AG09309 (cell line): ENCODE measurements around the gene DEFB131B.
"Not testable (repeated sequence)": the region's sequence is repeated elsewhere in the genome, so short reads cannot be mapped to it uniquely, and the experiment has no call there.

Source experiments
- DNase-seq: peaks from one replicate; pipeline ENCODE4 v3.0.0-alpha.2; 2010; ENCODE audit warnings: low read depth
- H3K4me3 ChIP-seq: 2 replicates; pipeline ENCODE4 v1.5.1; 2011; ENCODE audit warnings: mild to moderate bottlenecking, low read depth, low read length, moderate library complexity; ENCODE audit not compliant: control insufficient read depth
- TF ChIP-seq, protein P1 (sequence below): IDR thresholded peaks from 2 replicates; pipeline ENCODE4 v1.5.1; 2011; ENCODE audit warnings: mild to moderate bottlenecking, low read depth, low read length, inconsistent platforms; ENCODE audit not compliant: insufficient read depth, control insufficient read depth; ENCODE audit errors: missing control alignments

The DEFB131B gene, protein sequence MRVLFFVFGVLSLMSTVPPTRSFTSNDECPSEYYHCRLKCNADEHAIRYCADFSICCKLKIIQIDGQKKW

DNA sequence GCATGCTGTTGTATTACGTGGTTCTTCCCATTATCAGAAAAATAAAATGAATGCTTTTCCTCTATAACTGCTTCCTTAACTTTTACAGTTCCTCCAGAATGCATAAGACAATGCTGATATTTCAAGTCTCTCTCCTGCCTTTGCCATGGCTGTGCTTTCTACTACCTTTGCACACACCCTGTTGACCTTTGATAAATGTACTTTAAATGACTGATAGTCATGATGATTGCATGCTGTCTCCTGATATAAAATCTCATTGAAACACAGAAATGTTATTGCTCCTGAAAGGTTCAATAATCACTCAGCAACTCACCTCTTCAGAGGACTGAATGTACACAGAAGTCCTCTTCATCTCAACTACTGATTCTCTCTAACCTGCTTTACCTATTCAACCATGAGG is at the start of gene DEFB131B:
Gene DEFB131B (plus strand): TSS at position 395 of the 400 bp plus-strand sequence. CDS start 0 bp downstream, at position 395.
- not testable (repeated sequence) for DNase-seq, H3K4me3 ChIP-seq

DNA sequence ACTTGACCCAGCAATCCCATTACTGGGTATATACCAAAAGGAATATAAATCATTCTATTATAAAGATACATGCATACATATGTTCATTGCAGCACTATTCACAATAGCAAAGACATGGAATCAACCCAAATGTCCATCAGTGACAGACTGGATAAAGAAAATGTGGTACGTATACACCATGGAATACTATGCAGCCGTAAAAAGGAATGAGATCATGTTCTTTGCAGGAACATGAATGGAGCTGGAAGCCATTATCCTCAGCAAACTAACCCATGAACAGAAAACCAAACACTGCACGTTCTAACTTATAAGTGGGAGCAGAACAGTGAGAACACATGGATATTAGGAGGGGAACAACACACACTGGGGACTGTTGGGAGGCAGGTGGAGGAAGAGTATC is 49.0 kb upstream of the DEFB131B start:
- not testable (repeated sequence) for DNase-seq, H3K4me3 ChIP-seq

DNA sequence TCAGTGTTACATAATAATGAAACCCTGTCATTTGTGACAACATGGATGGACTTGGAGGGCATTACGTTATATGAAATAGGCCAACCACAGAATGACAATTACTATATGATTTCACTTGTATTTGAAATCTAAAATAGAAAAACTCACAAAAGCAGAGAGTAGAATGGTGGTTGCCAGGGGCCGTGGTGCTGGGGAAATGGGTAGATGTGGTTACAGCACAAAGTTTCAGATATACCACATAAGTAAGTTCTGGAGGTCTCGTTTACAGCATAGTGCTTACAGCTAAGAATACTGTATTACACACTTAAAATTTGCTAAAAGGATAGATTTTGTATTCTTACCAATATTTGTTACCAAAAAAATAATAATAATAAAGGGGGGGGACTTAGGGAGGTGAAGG is 48.6 kb upstream of the DEFB131B start:
- not testable (repeated sequence) for DNase-seq

DNA sequence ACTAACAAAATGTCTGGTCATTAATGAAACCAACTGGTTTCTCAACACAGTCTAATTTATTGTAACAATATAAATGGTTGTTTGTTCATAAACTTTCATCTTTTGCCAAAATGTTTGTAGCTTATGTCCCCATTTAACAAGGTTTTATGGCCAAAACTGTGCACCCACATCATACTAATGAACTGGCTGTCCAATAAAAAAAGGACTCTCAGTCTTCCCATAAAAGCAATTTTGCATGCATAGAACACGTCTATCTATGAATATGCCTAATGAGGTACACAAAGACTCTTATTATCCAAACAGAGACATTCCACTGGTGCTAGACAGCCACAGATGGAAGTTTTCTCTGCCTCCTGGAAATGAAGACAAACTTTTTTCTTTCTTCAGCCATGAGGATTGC is 45.4 kb upstream of the DEFB131B start, which contains the start of gene DEFB108B:
Gene DEFB108B (plus strand): TSS at position 390 of the 400 bp plus-strand sequence. CDS start 0 bp downstream, at position 390.
- not testable (repeated sequence) for H3K4me3 ChIP-seq, DNase-seq

More for the DNA sequence above, 48.6 kb upstream of the DEFB131B start:
- H3K4me3 ChIP-seq, result not testable (repeated sequence)

DNA sequence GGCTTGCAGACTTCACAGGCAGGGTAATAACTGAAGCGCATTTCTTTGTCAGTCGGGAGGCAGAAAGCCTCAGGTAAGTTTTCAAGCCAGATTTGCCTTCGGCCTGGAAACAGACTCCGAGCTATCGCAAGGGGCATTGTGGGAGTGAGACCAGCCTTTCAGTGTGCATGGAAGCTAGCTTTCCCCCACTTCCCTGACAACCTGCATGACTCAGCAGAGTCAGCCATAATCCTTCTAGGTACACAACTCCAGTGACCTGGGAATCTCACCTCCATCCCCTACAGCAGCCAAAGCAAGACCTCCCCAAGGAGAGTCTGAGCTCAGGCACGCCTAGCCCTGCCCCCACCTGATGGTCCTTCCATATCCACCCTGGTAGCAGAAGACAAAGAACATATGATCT is 35.5 kb upstream of the DEFB131B start:
- not testable (repeated sequence) for DNase-seq, H3K4me3 ChIP-seq

DNA sequence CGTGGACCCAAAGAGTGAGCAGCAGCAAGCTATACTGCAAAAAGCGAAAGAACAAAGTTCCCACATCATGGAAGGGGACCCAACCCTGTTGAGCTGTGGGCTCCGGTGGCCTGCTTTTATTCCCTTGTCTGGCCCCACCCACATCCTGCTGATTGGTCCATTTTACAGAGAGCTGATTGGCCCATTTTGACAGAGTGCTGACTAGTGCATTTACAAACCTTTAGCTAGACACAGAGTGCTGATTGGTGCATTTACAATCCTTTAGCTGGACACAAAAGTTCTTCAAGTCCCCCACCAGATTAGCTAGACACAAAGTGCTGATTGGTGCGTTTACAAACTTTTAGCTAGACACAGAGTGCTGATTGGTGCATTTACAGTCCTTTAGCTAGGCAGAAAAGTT is 34.9 kb upstream of the DEFB131B start:
- not testable (repeated sequence) for H3K4me3 ChIP-seq, DNase-seq

DNA sequence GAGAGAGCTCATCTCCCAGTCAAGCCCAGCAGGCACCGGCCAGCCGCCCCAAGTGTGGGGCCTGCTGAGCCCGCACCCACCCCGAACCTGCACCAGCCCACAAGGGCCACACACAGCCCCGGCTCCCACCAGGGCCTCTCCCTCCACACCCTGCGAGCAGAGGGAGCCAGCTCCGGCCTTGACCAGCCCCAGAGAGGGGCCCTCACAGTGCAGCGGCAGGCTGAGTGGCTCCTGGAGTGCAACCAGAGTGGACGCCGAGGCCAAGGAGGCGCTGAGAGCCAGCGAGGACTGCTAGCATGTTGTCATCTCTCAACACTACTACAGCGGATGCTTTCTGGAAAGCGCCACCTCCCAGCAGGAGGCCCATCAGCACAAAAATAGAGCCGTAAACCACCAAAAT is 34.4 kb upstream of the DEFB131B start:
- TF ChIP-seq, protein P1, sequence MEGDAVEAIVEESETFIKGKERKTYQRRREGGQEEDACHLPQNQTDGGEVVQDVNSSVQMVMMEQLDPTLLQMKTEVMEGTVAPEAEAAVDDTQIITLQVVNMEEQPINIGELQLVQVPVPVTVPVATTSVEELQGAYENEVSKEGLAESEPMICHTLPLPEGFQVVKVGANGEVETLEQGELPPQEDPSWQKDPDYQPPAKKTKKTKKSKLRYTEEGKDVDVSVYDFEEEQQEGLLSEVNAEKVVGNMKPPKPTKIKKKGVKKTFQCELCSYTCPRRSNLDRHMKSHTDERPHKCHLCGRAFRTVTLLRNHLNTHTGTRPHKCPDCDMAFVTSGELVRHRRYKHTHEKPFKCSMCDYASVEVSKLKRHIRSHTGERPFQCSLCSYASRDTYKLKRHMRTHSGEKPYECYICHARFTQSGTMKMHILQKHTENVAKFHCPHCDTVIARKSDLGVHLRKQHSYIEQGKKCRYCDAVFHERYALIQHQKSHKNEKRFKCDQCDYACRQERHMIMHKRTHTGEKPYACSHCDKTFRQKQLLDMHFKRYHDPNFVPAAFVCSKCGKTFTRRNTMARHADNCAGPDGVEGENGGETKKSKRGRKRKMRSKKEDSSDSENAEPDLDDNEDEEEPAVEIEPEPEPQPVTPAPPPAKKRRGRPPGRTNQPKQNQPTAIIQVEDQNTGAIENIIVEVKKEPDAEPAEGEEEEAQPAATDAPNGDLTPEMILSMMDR, result no peak
- no peak for DNase-seq
- H3K4me3 ChIP-seq, result no peak overlapping the region

DNA sequence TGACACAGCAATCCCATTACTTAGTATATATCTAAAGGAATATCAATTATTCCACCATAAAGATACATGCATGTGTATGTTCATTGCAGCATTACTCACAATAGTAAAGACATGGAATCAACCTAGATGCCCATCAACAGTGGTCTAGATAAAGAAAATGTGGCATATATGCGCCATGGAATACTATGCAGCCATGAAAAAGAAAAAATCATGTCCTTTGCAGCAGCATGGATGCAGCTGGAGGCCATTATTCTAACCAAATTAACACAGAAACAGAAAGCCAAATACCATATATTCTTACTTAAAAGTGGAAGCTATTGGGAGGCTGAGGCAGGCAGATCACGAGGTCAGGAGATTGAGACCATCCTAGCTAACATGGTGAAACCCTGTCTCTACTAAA is 24.4 kb upstream of the DEFB131B start:
- not testable (repeated sequence) for H3K4me3 ChIP-seq, DNase-seq

DNA sequence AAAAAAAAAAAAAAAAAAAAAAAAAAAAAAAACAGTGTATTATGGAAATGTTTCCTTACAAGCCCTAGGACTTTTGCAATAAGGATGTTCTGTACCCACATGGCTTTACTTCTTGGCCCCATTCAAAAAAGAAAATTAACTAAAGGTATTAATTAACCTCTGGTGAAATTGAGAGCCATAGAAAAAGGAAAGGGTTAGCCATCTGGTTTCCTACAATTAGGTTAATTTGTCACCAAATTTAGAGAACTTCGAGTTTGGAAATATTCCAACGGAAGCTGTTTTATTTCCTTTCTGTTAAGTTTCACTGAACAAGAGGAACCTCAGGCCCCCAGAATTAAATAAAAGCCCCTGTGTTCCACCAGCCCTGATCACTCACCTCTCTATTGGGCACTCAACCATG is 22.4 kb upstream of the DEFB131B start:
- not testable (repeated sequence) for DNase-seq

DNA sequence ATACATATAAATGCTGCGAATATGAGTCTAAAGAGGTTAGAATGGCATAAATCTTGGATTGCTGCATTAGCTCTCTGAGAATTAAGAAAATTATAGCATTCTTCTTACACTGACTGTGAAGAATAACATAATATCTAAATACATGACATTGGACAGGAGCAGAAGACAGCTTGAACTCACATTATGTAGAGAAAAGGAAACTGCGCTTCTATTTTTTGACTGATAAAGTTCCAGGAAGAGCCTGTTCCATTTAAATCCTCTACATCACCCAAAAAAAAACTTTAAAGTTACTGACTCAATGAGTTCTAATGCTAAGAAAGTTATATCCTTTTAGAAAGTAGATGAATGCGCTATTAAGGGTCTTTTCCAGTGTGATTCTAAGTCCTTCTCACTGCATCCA is 17.4 kb upstream of the DEFB131B start:
- DNase-seq, H3K4me3 ChIP-seq: not testable (repeated sequence)

More for the DNA sequence above, 22.4 kb upstream of the DEFB131B start:
- H3K4me3 ChIP-seq, result not testable (repeated sequence)

DNA sequence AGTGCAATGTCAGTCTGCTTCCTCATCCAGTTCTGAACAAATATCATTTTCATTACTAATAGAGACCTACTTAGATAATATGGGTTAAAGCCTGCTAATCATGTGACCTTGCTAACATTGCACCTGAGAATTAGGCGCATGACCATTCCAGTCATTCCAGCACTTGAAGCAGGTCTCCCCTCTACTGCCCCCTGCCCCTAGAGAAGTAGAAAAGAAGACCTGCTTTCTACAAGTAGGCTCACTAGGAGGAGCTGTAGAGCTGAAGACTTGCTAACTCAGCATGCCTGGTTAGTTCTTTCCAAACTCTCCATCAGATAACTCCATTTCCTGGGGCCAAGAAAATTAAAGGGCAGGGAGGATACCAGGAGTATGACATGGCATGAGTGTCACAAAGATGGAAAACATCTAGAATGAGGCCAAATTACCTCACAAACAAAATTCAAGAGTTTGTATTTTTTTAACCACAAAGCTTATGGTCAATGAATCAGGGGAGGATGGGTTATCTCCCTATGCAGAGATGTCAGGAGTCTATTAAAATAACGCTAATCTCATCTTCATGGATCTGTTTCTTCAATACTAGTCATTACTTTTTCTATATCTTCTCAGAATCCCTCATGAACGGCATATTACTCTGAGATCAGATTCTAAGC is 14.2 kb upstream of the DEFB131B start:
- H3K4me3 ChIP-seq, result not testable (repeated sequence)
- DNase-seq, result peak; percentile 43
- TF ChIP-seq, protein P1, result peak; percentile 74

DNA sequence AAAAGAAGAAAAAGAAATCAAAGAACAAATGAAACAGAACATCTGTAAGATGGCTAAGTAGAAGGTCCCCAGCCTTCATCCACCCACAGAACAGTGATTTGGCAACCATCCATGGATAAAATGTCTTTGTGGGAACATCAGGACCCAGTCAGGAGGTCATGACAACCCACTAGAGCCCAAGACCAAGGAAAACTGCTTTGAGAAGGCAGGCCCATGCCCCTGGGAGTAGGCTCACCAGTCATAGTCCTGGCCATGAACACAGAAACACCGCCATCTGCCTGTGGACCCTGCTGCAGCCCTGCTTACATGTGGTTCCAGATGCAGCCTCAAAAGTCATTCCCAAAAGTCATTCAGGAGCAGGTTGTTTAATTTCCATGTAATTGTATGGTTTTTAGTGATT is 11.0 kb upstream of the DEFB131B start:
- DNase-seq, H3K4me3 ChIP-seq: not testable (repeated sequence)

DNA sequence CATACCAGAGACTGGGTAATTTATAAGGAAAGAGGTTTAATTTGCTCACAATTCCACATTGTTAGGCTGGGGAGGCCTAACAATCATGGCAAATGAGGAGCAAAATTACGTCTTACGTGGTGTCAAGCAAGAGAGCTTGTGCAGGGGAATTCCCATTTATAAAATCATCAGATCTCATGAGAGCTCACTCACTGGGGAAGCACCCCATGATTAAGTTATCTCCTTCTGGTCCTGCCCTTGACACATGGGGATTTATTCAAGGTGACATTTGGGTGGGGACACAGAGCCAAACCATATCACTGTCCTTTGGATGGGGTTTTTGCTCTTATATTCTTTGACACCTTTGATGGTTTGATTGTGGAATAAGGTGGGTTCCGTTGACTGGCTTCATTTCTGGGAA is 8.3 kb upstream of the DEFB131B start:
- DNase-seq, H3K4me3 ChIP-seq: not testable (repeated sequence)

DNA sequence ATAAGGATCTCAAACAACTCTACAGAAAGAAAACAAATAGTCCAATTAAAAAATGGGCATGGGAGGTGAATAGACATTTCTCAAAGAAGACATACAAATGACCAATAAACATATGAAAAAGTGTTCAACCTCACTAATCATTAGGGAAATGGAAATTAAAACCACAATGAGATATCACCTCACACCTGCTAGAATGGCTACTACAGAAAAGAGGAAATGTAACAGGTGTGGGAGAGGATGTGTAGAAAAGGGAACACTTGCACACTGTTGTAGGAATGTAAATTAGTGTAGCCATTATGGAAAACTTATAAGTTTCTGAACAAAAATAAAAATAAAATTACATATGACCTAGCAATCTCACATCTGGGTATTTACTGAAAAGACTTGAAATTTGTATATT is 7.6 kb upstream of the DEFB131B start:
- not testable (repeated sequence) for DNase-seq, H3K4me3 ChIP-seq

DNA sequence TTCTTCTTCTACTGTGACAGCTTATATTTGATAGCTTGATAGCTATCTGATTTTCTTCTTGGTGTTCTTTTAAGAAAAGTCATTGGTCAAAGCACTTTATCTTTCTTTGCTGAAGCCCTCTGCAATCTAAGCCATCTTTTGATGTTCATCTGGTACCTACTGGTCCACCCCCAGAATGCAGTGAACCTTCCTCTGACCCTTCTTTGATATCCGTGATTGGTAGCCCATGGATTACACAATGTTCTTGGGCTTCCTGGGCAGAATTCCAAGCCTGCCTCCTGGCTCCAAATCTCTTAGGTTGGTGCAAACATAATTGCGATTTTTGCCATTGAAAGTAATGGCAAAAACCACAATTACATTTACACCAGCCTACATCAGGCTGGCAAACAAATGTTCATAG is 2.0 kb upstream of the DEFB131B start:
- not testable (repeated sequence) for H3K4me3 ChIP-seq, DNase-seq

DNA sequence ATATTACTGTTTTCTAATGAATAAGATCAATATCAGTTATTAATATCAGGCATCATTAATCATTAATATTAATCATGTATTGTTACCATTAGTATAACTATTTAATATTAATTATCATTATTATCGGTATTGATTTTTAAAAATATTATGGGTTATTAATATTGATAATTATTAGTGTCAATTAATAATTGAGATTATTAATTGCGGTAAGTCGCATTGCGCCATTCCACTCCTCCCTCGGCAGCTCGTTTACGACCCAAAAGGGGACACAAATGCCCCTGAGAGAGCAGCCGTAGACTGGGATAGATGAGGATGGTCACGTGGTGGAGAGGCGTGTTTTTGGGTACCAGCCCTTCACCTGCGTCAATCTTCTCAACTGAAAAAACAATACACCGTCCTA is 7.6 kb downstream of the DEFB131B start:
- H3K4me3 ChIP-seq, DNase-seq: not testable (repeated sequence)
